Hindlimb muscle (tissue), 1 donor: Measurements from ENCODE around the gene OTULIN. TPM values are rescaled to one million over a fixed set of nuclear protein-coding genes. Genes with fewer than 3 reads are reported as not detected.
A peak's percentile ranks its signal among the peaks of the same experiment; 100 is the strongest.

Experiments
- DNase-seq: peaks from one replicate; pipeline ENCODE4 v3.0.0-alpha.2; 2013
- polyA plus RNA-seq: library from polyadenylated mRNA; unstranded; fragments of 120-200 nt; gene quantifications from one replicate; pipeline ENCODE4 v1.2.1, GENCODE V29; 2013; ENCODE audit not compliant: insufficient read length

The OTULIN gene
- polyA plus RNA-seq, 1 donor = 13.4 TPM

- DNase-seq = no peak
Measured at GRCh38 chr5:14669415-14669814, 4.9 kb downstream of the OTULIN start.

- no peak for DNase-seq
Measured at GRCh38 chr5:14669975-14670374, 5.5 kb downstream of the OTULIN start.

GRCh38 chr5:14671414-14671813 is 6.9 kb downstream of the OTULIN start:
- DNase-seq = no peak

GRCh38 chr5:14672082-14672481 is 7.6 kb downstream of the OTULIN start:
- DNase-seq = no peak

- DNase-seq = no peak
Measured at GRCh38 chr5:14672484-14673394, 8.2 kb downstream of the OTULIN start.

- no peak for DNase-seq
Measured at GRCh38 chr5:14673443-14673842, 8.9 kb downstream of the OTULIN start.

GRCh38 chr5:14674983-14675854 is 10.7 kb downstream of the OTULIN start:
- no peak for DNase-seq

- DNase-seq = no peak
Measured at GRCh38 chr5:14675865-14676300, 11.4 kb downstream of the OTULIN start.

- no peak for DNase-seq
Measured at GRCh38 chr5:14676320-14676719, 11.8 kb downstream of the OTULIN start.

- no peak for DNase-seq
Measured at GRCh38 chr5:14678773-14679334, 14.3 kb downstream of the OTULIN start.

GRCh38 chr5:14679595-14679994 is 15.1 kb downstream of the OTULIN start:
- DNase-seq = no peak

GRCh38 chr5:14681236-14681752 is 16.8 kb downstream of the OTULIN start:
- no peak for DNase-seq

- DNase-seq = no peak
Measured at GRCh38 chr5:14683906-14684455, 19.5 kb downstream of the OTULIN start.

GRCh38 chr5:14684757-14685156 is 20.2 kb downstream of the OTULIN start:
- DNase-seq = no peak

GRCh38 chr5:14685757-14686156 is 21.2 kb downstream of the OTULIN start:
- peak; percentile 36 for DNase-seq

- DNase-seq = no peak
Measured at GRCh38 chr5:14686517-14686916, 22.0 kb downstream of the OTULIN start.

- DNase-seq = no peak
Measured at GRCh38 chr5:14687023-14687665, 22.6 kb downstream of the OTULIN start.

GRCh38 chr5:14693070-14693469 is 28.6 kb downstream of the OTULIN start:
- DNase-seq = no peak

- no peak for DNase-seq
Measured at GRCh38 chr5:14695152-14695551, 30.6 kb downstream of the OTULIN start.

GRCh38 chr5:14696057-14696456 is 31.5 kb downstream of the OTULIN start:
- no peak for DNase-seq

- no peak for DNase-seq
Measured at GRCh38 chr5:14696851-14697250, 32.3 kb downstream of the OTULIN start.

GRCh38 chr5:14698495-14698894 is 34.0 kb downstream of the OTULIN start:
- DNase-seq = no peak
